Measurements from ENCODE around the gene XBP1.
"Not testable (repeated sequence)": the region's sequence is repeated elsewhere in the genome, so short reads cannot be mapped to it uniquely, and the experiment has no call there.

The XBP1 gene

GRCh38 chr22:28791841-28792490, 8.4 kb downstream of the XBP1 start:
- peak; percentile 60 for DNase-seq

GRCh38 chr22:28791124-28791523, 9.2 kb downstream of the XBP1 start:
- no peak for DNase-seq

- no peak for DNase-seq
Observed at GRCh38 chr22:28788601-28789000, 11.8 kb downstream of the XBP1 start.

- DNase-seq = no peak
Observed at GRCh38 chr22:28783786-28784671, 16.3 kb downstream of the XBP1 start.

GRCh38 chr22:28780296-28780695, 20.1 kb downstream of the XBP1 start:
- no peak for DNase-seq

- no peak for DNase-seq
Observed at GRCh38 chr22:28779833-28780232, 20.5 kb downstream of the XBP1 start.

- DNase-seq = no peak
Observed at GRCh38 chr22:28774378-28774777, 26.0 kb downstream of the XBP1 start.

GRCh38 chr22:28773461-28773867, 26.9 kb downstream of the XBP1 start:
- DNase-seq = peak; percentile 79

GRCh38 chr22:28772633-28773460, 27.5 kb downstream of the XBP1 start, which contains the start of gene CCDC117:
TSS of gene CCDC117 (plus strand) at chr22:28772695. CDS start at chr22:28772850, 155 bp downstream.
- peak; percentile 97 for DNase-seq

- no peak for DNase-seq
Observed at GRCh38 chr22:28771195-28771791, 29.1 kb downstream of the XBP1 start.

GRCh38 chr22:28769394-28770085, 30.8 kb downstream of the XBP1 start:
- no peak for DNase-seq

- no peak for DNase-seq
Observed at GRCh38 chr22:28768701-28769393, 31.5 kb downstream of the XBP1 start.

GRCh38 chr22:28766628-28767027, 33.7 kb downstream of the XBP1 start:
- DNase-seq = no peak

- not testable (repeated sequence) for DNase-seq
Observed at GRCh38 chr22:28762000-28762399, 38.4 kb downstream of the XBP1 start.

GRCh38 chr22:28761449-28761755, 39.0 kb downstream of the XBP1 start:
- no peak for DNase-seq

- DNase-seq = no peak
Observed at GRCh38 chr22:28759861-28760560, 40.4 kb downstream of the XBP1 start.

- not testable (repeated sequence) for DNase-seq
Observed at GRCh38 chr22:28754512-28754911, 45.9 kb downstream of the XBP1 start.

- no peak for DNase-seq
Observed at GRCh38 chr22:28750471-28750881, 49.9 kb downstream of the XBP1 start.

All from activated CD4-positive, alpha-beta T cell treated with anti-CD3 and anti-CD28 coated beads, Interleukin-2, amount 50 U/mL, for 16 hours (primary cell).